ENCODE results near the gene PLCH2.

Gene PLCH2

GRCh38 chr1:2527556-2527860 lies 51.4 kb downstream of the PLCH2 start:
- in situ Hi-C loops (cut with MboI; ENCODE audit: low sequenced_read_pairs): loop anchor here (25.0 kb wide), 1 partner anchor 340 kb away; the partner anchor contains the start of gene FAAP20

- in situ Hi-C loops (cut with MboI; ENCODE audit: low sequenced_read_pairs): loop anchor here (25.0 kb wide), 1 partner anchor 341 kb away; the partner anchor contains the start of gene FAAP20
Observed at GRCh38 chr1:2528016-2528415, 51.9 kb downstream of the PLCH2 start.

DNA sequence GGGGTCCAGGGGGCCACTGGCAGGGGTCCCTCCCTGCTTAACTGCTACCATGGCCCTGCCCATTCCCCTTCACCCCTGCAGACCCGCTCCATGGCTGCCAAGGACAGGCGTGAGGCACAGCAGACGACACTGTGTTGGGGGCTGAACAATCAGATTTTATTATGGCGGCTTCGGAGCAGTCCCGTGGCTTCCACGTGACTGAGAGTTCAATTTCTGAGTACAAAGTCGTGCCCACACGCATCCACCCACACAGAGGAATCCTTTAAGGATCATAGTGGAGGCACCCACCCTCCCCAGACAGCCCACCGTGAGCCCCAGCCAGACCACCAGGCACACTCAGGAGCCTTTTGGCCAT lies 52.5 kb downstream of the PLCH2 start:
- in situ Hi-C loops (cut with MboI; ENCODE audit: low sequenced_read_pairs): loop anchor here (25.0 kb wide), 1 partner anchor 341 kb away; the partner anchor contains the start of gene FAAP20

DNA sequence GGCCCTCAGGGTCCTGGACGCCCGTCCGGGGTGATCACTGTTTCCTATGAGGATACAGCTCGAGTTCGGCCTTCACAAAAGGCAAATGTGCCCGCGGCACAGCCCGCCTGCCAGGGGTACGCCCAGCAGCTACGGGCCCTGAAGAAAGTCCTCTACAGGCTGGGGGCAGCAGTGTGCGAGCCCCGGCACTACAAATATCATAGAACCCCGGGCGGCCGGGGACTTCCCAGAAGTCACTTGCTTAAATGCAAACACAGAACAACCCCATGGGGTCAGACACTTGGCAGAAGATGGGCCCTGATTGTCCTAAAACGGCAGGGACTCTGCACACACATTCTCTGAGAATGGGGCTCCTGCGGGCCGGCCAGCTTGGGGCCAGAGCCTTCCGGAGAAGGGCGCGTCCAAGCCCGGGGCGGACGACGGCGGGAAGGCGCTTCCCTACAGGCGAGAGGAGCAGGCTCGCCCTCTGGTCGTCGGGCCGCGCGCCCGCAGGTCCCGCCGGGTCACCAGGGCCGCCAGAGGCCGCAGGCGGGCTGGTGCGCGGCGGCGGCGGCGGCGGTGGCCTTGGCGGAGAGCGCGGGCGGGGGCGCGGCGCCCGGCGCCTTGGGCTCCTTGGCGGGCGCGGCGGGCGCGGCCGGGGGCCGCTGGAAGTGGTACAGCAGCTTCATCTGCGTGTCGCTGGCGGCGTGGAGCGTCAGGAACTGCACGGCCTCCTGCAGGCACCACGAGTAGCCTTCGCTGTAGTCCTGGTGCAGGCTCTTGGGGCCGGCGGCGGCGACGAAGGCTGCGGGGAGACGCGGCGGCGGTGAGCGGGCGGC lies 53.1 kb downstream of the PLCH2 start:
- in situ Hi-C loops (cut with MboI; ENCODE audit: low sequenced_read_pairs): loop anchor here (25.0 kb wide), 1 partner anchor 342 kb away; the partner anchor contains the start of gene FAAP20

DNA sequence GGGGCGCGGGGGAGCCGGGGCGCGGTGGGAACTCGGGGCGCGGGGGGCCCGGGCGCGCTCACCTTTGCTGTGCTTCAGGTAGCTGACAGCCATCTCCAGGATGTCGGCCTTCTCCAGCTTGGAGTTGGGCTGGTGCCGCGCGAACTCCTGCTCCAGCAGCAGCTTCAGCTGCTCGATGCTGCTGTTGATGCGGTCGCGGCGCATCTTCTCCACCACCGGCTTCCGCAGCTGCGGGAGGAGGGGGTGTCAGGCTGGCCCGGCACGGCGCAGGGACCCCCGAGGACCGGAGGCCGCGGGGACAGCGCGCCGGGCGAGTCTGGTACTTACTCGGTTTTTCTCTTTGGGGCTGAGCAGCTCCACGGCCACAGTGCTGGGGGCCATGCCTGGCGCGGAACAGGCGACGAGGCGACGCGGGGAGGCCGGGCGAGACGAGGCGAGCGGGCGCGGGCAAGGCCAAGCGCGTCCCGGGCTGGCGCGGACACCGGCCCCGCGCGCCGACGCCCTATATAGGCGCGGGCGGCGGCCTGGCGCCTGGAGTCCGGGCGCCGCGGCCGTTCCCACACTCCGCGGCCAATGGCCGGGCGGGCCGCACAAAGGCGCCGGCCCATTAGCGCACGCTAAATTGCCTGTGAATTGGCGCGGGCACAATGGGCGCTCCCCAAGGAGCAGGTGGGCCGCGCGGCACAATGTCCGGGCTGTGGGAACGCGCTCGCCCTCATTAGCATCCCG lies 53.9 kb downstream of the PLCH2 start, which contains the start of gene HES5:
HES5 (minus strand) TSS at position 480 of the 729 bp plus-strand sequence; CDS start at position 381, 99 bp downstream.
- in situ Hi-C loops (cut with MboI; ENCODE audit: low sequenced_read_pairs): loop anchor here (25.0 kb wide), 1 partner anchor 343 kb away; the partner anchor contains the start of gene FAAP20

GRCh38 chr1:2530513-2531361 lies 54.6 kb downstream of the PLCH2 start:
- in situ Hi-C loops (cut with MboI; ENCODE audit: low sequenced_read_pairs): loop anchor here (25.0 kb wide), 1 partner anchor 343 kb away; the partner anchor contains the start of gene FAAP20

GRCh38 chr1:2532485-2533160 lies 56.5 kb downstream of the PLCH2 start:
- in situ Hi-C loops (cut with MboI; ENCODE audit: low sequenced_read_pairs): loop anchor here (25.0 kb wide), 1 partner anchor 345 kb away; the partner anchor contains the start of gene FAAP20

DNA sequence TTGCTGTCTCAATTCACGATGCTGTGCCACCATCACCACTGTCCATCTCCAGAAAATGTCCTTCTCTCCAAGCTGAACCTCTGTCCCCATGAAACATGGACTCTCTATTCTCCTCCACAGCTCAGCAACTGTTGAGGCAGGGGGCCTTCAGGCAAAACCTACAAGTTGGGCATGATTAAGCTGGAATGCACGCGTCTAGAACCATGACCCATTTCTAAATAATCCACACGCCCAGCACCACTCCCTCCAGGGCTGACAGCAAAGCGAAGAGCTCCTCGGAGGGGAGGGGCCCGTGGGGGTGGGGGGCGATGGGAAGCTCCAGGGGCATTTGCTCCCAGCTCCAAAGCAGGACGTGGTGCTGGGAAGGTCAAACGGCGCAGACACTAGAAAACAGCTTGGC lies 57.3 kb downstream of the PLCH2 start:
- in situ Hi-C loops (cut with MboI; ENCODE audit: low sequenced_read_pairs): loop anchor here (25.0 kb wide), 1 partner anchor 346 kb away; the partner anchor contains the start of gene FAAP20

GRCh38 chr1:2534315-2534686 lies 58.2 kb downstream of the PLCH2 start:
- in situ Hi-C loops (cut with MboI; ENCODE audit: low sequenced_read_pairs): loop anchor here (25.0 kb wide), 1 partner anchor 347 kb away; the partner anchor contains the start of gene FAAP20

- in situ Hi-C loops (cut with MboI; ENCODE audit: low sequenced_read_pairs): loop anchor here (25.0 kb wide), 1 partner anchor 348 kb away; the partner anchor contains the start of gene FAAP20
Observed at GRCh38 chr1:2534687-2535441, 58.8 kb downstream of the PLCH2 start.

DNA sequence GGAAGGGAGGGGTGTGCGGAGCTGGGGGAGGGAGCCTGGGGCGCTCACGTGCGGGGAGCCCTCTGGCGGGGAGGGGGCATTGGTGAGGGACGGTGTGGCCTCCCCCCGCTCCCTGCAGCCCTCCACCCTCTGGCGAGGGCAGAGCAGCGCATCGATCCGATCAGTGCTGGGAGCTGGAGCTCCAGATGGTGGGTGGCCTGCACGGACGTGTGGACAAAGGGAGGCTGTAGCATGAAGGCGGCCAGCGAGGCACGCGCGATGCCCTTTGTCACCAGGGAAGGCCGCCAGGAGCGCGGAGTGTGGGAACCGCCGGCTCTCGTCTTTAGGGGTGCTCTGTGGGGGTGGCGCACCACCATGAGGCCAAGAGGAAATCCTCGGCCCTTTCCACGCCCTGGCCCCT lies 59.4 kb downstream of the PLCH2 start:
- in situ Hi-C loops (cut with MboI; ENCODE audit: low sequenced_read_pairs): loop anchor here (25.0 kb wide), 1 partner anchor 348 kb away; the partner anchor contains the start of gene FAAP20

- in situ Hi-C loops (cut with MboI; ENCODE audit: low sequenced_read_pairs): loop anchor here (25.0 kb wide), 1 partner anchor 349 kb away; the partner anchor contains the start of gene FAAP20
Observed at GRCh38 chr1:2535981-2536380, 59.9 kb downstream of the PLCH2 start.

- in situ Hi-C loops (cut with MboI; ENCODE audit: low sequenced_read_pairs): loop anchor here (25.0 kb wide), 1 partner anchor 350 kb away; the partner anchor contains the start of gene FAAP20
Observed at GRCh38 chr1:2537784-2538115, 61.7 kb downstream of the PLCH2 start.

DNA sequence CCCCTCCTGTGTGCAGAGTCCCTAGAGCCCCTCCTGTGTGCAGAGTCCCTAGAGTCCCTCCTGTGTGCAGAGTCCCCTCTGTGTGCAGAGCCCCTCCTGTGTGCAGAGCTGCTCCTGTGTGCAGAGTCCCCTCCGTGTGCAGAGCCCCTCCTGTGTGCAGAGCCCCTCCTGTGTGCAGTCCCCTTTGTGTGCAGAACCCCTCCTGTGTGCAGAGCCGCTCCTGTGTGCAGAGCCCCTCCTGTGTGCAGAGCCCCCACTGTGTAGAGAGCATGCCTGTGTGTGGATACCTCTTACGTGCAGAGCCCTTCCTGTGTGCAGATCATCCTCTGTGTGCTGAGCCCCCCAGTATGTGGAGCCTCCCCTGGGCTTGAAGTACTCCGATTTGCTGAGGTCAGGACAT lies 62.3 kb downstream of the PLCH2 start:
- in situ Hi-C loops (cut with MboI; ENCODE audit: low sequenced_read_pairs): loop anchor here (25.0 kb wide), 1 partner anchor 351 kb away; the partner anchor contains the start of gene FAAP20

DNA sequence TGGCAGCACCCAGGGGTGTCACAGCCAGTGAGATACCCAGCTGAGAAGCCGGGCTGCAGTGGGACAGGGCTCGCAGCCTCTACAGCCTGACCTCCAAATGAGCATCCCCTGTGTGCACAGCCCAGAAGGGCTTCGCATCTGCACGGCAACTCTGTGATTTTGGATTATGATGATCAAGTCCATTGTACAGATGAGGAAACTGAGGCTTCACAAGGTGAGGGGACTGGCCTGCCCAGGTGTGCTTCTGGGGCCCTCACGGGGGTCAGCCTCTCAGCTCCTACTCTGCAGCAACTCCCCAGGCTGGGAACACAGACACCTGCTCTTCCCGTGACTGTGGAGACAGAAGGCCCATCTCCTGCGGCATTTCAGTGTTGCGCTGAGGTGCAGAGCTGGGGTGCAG lies 62.8 kb downstream of the PLCH2 start:
- in situ Hi-C loops (cut with MboI; ENCODE audit: low sequenced_read_pairs): loop anchor here (25.0 kb wide), 1 partner anchor 352 kb away; the partner anchor contains the start of gene FAAP20

- in situ Hi-C loops (cut with MboI; ENCODE audit: low sequenced_read_pairs): loop anchor here (25.0 kb wide), 1 partner anchor 352 kb away; the partner anchor contains the start of gene FAAP20
Observed at GRCh38 chr1:2539312-2539907, 63.3 kb downstream of the PLCH2 start.

DNA sequence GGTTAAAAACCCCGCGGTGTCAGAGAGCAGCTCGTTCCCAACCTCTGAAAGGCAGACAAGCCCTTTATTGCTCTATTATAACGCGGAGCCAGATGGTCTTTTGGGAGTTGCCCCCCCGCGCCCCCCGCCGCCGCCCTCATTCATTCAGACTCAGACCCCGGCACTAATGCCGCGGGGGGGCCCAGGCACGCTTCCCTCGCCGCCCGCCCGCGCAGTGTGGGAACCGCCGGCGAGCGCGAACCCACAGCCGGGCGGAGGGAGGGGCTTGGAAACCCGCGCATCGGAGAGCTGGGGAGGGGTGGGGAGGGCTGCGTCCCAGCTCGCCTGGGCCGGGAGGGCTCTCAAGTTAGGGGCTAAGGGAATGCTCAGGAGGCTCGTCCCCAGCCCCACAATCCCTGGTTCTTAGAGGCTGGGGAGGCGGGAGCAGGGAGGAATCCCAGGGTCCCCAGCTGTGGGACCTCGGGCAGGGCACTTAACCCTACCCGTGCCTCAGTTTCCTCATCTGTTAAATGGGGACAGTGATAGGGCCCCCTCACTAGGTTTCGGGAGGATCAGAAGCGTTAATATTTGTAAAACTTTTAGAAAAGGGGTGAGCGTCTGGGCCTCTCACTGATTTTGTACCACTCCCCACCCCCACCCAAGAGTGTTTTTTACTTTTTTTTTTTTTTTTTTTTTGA lies 64.9 kb downstream of the PLCH2 start:
- in situ Hi-C loops (cut with MboI; ENCODE audit: low sequenced_read_pairs): loop anchor here (25.0 kb wide), 1 partner anchor 354 kb away; the partner anchor contains the start of gene FAAP20
